Fibroblast of lung (primary cell): ENCODE data around the gene SRSF11. TPM values are rescaled to one million over a fixed set of nuclear protein-coding genes. Genes with fewer than 3 reads are reported as not detected.

Experiments used
- DNase-seq, 2 donors: peaks; one replicate each; pipeline versions ENCODE4 v3.0.0 to v3.0.0-alpha.2; 2010; ENCODE audit warnings: low read depth in 2 of 2
- H2AFZ ChIP-seq: 2 replicates; pipeline ENCODE4 v1.5.1; 2012; ENCODE audit warnings: low read length, control low read depth, inconsistent platforms
- H3K27ac ChIP-seq: 2 replicates; pipeline ENCODE4 v1.5.1; 2011; ENCODE audit warnings: low read length, control low read depth; ENCODE audit not compliant: insufficient read depth
- H3K27me3 ChIP-seq: 2 replicates; pipeline ENCODE4 v1.5.1; 2011; ENCODE audit warnings: mild to moderate bottlenecking, low read length; ENCODE audit not compliant: control insufficient read depth, insufficient read depth
- H3K36me3 ChIP-seq: 2 replicates; pipeline ENCODE4 v1.5.1; 2011; ENCODE audit warnings: low read length; ENCODE audit not compliant: control insufficient read depth, insufficient read depth
- H3K4me1 ChIP-seq: 2 replicates; pipeline ENCODE4 v1.5.1; 2011; ENCODE audit warnings: low read length; ENCODE audit not compliant: control insufficient read depth, insufficient read depth; ENCODE audit errors: extremely low read depth
- H3K4me2 ChIP-seq: 2 replicates; pipeline ENCODE4 v1.5.1; 2011; ENCODE audit warnings: low read length, control low read depth; ENCODE audit not compliant: insufficient read depth; ENCODE audit errors: extremely low read depth
- H3K4me3 ChIP-seq, 4 experiments: fragments of 200-600 bp in 1 of 4; sonication (generic) in 1 of 4; replicated peaks in 1 of 4; 2 replicates each; pipeline ENCODE4 v1.5.1; 2011 to 2016; ENCODE audit warnings: low read length in 4 of 4, low read depth in 3 of 4, mild to moderate bottlenecking in 3 of 4, control low read depth in 2 of 4, inconsistent platforms in 1 of 4, mixed read lengths in 1 of 4; ENCODE audit not compliant: insufficient read depth in 1 of 4; ENCODE audit errors: control extremely low read depth in 1 of 4
- H3K79me2 ChIP-seq: 2 replicates; pipeline ENCODE4 v1.5.1; 2012; ENCODE audit warnings: mild to moderate bottlenecking, low read length, inconsistent platforms; ENCODE audit not compliant: control insufficient read depth, insufficient read depth
- H3K9ac ChIP-seq: 2 replicates; pipeline ENCODE4 v1.5.1; 2011; ENCODE audit warnings: mild to moderate bottlenecking, low read length, control low read depth; ENCODE audit not compliant: insufficient read depth
- H3K9me3 ChIP-seq: 2 replicates; pipeline ENCODE4 v1.5.1; 2012; ENCODE audit warnings: low read depth, low read length; ENCODE audit not compliant: control insufficient read depth, insufficient read depth
- H4K20me1 ChIP-seq: 2 replicates; pipeline ENCODE4 v1.5.1; 2011; ENCODE audit warnings: low read length; ENCODE audit not compliant: control insufficient read depth, insufficient read depth; ENCODE audit errors: extremely low read depth
- CTCF ChIP-seq, 2 donors: IDR thresholded peaks in 1 of 2; conservative IDR thresholded peaks in 1 of 2; 1 replicate in 1 of 2; 2 replicates in 1 of 2; pipeline ENCODE4 v1.5.1; 2011 to 2012; ENCODE audit warnings: low read length in 2 of 2, control low read depth in 1 of 2, inconsistent platforms in 1 of 2, low read depth in 1 of 2, mild to moderate bottlenecking in 1 of 2
- EZH2 ChIP-seq: IDR thresholded peaks from 2 replicates; pipeline ENCODE4 v1.5.1; 2012; ENCODE audit warnings: low read length, control low read depth, mild to moderate bottlenecking; ENCODE audit errors: missing control alignments
- polyA plus RNA-seq, 2 donors: library from polyadenylated mRNA; depleted of rRNA in 1 of 2; stranded (reverse) in 1 of 2; unstranded in 1 of 2; fragments of >200 nt; gene quantifications; 2 replicates each; pipeline ENCODE4 v1.2.1, GENCODE V29; 2011 to 2012; ENCODE audit warnings: missing spikeins in 1 of 2
- total RNA-seq: library from RNA; depleted of rRNA; stranded (reverse); fragments of >200 nt; gene quantifications from 2 replicates; pipeline ENCODE4 v1.2.1, GENCODE V29; 2014

Gene SRSF11
- total and polyA plus RNA-seq, 2 donors (not counting 1 experiment from before 2014, with no cell fraction given): 139 to 163 TPM

- H3K4me2 ChIP-seq: no peak overlapping the region
- H3K9me3 ChIP-seq: no peaks in the 10 kb centered on the region
- H3K79me2 ChIP-seq: peaks cover 97% of the 10 kb centered on the region
- H3K27ac ChIP-seq: no peak overlapping the region
- no peaks in the 10 kb centered on the region for H3K36me3 ChIP-seq
- H2AFZ ChIP-seq: no peak overlapping the region
- H3K4me3 ChIP-seq: no peak overlapping the region
- no peak overlapping the region for H3K9ac ChIP-seq
- TF ChIP-seq CTCF (conservative IDR thresholded peaks at IDR 0.05 in 1 of 2, IDR thresholded peaks at IDR 0.05 in 1 of 2; ENCODE audit: low read depth in 1 of 2, low read length in 2 of 2) (no peak), EZH2 (no peak)
- H3K27me3 ChIP-seq: no peaks in the 10 kb centered on the region
- no peak for DNase-seq
- no peaks in the 10 kb centered on the region for H4K20me1 ChIP-seq
- peaks cover 3% of the 10 kb centered on the region for H3K4me1 ChIP-seq
Measured at GRCh38 chr1:70211541-70211940, 9.6 kb upstream of the SRSF11 start.

- no peaks in the 10 kb centered on the region for H3K27me3 ChIP-seq
- no peak overlapping the region for H2AFZ ChIP-seq
- peaks cover 4% of the 10 kb centered on the region for H3K4me1 ChIP-seq
- no peak overlapping the region for H3K4me3 ChIP-seq
- no peak overlapping the region for H3K27ac ChIP-seq
- H3K9ac ChIP-seq: no peak overlapping the region
- H4K20me1 ChIP-seq: peaks cover 4% of the 10 kb centered on the region
- TF ChIP-seq CTCF (conservative IDR thresholded peaks at IDR 0.05 in 1 of 2, IDR thresholded peaks at IDR 0.05 in 1 of 2; ENCODE audit: low read depth in 1 of 2, low read length in 2 of 2): no peak
- TF ChIP-seq EZH2: no peak
- H3K79me2 ChIP-seq: peaks cover 85% of the 10 kb centered on the region
- no peak for DNase-seq
- peaks cover 7% of the 10 kb centered on the region for H3K36me3 ChIP-seq
- H3K9me3 ChIP-seq: no peaks in the 10 kb centered on the region
- H3K4me2 ChIP-seq: no peak overlapping the region
Measured at GRCh38 chr1:70220015-70220414, 1.2 kb upstream of the SRSF11 start.

GRCh38 chr1:70220517-70221237 is 503 bp upstream of the SRSF11 start:
- Histone ChIP-seq H3K27ac (peak overlapping the region; percentile 96), H3K9me3 (no peaks in the 10 kb centered on the region), H3K27me3 (no peaks in the 10 kb centered on the region), H3K4me1 (peaks cover 5% of the 10 kb centered on the region), H3K36me3 (peaks cover 7% of the 10 kb centered on the region), H2AFZ (peak overlapping the region; percentile 12), H3K4me2 (peak overlapping the region; percentile 79), H4K20me1 (peaks cover 4% of the 10 kb centered on the region), H3K9ac (peak overlapping the region; percentile 97), H3K79me2 (peaks cover 85% of the 10 kb centered on the region), H3K4me3 (peak overlapping the region; percentile 54 to 79 (median 76))
- DNase-seq: no peak
- no peak for TF ChIP-seq EZH2
